Hematopoietic multipotent progenitor cell treated with erythropoietin and hydrocortisone succinate and interleukin-3 and kit ligand, for 15 days (in vitro differentiated cells): ENCODE measurements around the gene G6PC1.
A peak's percentile ranks its signal among the peaks of the same experiment; 100 is the strongest.
"Not testable (repeated sequence)": the region's sequence is repeated elsewhere in the genome, so short reads cannot be mapped to it uniquely, and the experiment has no call there.

Experiments used
- DNase-seq: peaks from one replicate; pipeline ENCODE4 v3.0.0-alpha.2; 2015; ENCODE audit warnings: low spot score

Gene G6PC1

GRCh38 chr17:42901535-42902229 lies 1.1 kb downstream of the G6PC1 start:
- DNase-seq, result no peak

GRCh38 chr17:42904110-42904469 lies 3.5 kb downstream of the G6PC1 start:
- no peak for DNase-seq

- DNase-seq, result no peak
Observed at GRCh38 chr17:42906772-42907446, 6.3 kb downstream of the G6PC1 start.

GRCh38 chr17:42908872-42909700 lies 8.5 kb downstream of the G6PC1 start:
- no peak for DNase-seq

GRCh38 chr17:42913522-42913921 lies 12.9 kb downstream of the G6PC1 start:
- DNase-seq, result no peak

- DNase-seq, result no peak
Observed at GRCh38 chr17:42913981-42914617, 13.5 kb downstream of the G6PC1 start.

GRCh38 chr17:42915288-42915687 lies 14.7 kb downstream of the G6PC1 start:
- not testable (repeated sequence) for DNase-seq

GRCh38 chr17:42916388-42917235 lies 16.0 kb downstream of the G6PC1 start:
- DNase-seq, result not testable (repeated sequence)

- DNase-seq, result no peak
Observed at GRCh38 chr17:42917236-42917603, 16.6 kb downstream of the G6PC1 start.

GRCh38 chr17:42918902-42919521 lies 18.4 kb downstream of the G6PC1 start:
- DNase-seq, result no peak

GRCh38 chr17:42919522-42920077 lies 19.0 kb downstream of the G6PC1 start:
- not testable (repeated sequence) for DNase-seq

- no peak for DNase-seq
Observed at GRCh38 chr17:42920106-42920900, 19.7 kb downstream of the G6PC1 start.

GRCh38 chr17:42920922-42921321 lies 20.3 kb downstream of the G6PC1 start:
- DNase-seq, result no peak

GRCh38 chr17:42922294-42922693 lies 21.7 kb downstream of the G6PC1 start:
- no peak for DNase-seq

GRCh38 chr17:42923472-42923871 lies 22.9 kb downstream of the G6PC1 start:
- not testable (repeated sequence) for DNase-seq

GRCh38 chr17:42924891-42925290 lies 24.3 kb downstream of the G6PC1 start:
- DNase-seq, result no peak

- peak; percentile 85 for DNase-seq
Observed at GRCh38 chr17:42928714-42929496, 28.3 kb downstream of the G6PC1 start.

- DNase-seq, result no peak
Observed at GRCh38 chr17:42929497-42929844, 28.9 kb downstream of the G6PC1 start.
